ENCODE data around the gene CAMSAP1. TPM values are rescaled to one million over a fixed set of nuclear protein-coding genes. Genes with fewer than 3 reads are reported as not detected.

Gene CAMSAP1
- total RNA-seq, 1 experiment from 2014 or later = 16.7 TPM

DNA sequence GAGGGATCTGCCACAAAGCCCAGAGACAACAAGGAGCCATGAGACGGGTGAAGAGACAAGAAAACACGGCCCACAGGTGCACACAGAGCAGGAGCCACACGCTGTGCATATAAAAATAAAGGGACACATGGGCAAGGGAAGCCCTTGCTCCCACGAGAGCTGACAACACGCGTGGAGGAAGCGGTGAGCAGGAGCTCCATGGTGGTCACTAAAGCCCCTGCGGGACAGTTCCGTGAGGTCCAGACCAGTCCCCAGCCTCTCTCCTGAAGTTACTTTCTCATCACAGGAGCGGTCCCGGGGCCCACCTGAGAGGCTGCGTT is 90.7 kb downstream of the CAMSAP1 start:
- CTCF ChIA-PET = no interaction called here
- no peak for DNase-seq
- BruUV-seq (replicated peaks) = no TSS peak
- H3K9me2 ChIP-seq (ENCODE audit: insufficient read depth) = no peaks in the 10 kb centered on the region
- H3K36me3 ChIP-seq (ENCODE audit: low read depth) = no peaks in the 10 kb centered on the region
- H4K20me1 ChIP-seq (ENCODE audit: insufficient read depth) = no peaks in the 10 kb centered on the region
- no peaks in the 10 kb centered on the region for H3K9me3 ChIP-seq (ENCODE audit: insufficient read depth, low read depth)
- H3F3A ChIP-seq (ENCODE audit: insufficient read depth, low read depth) = no peaks in the 10 kb centered on the region
- H3K79me2 ChIP-seq (ENCODE audit: low read depth) = no peaks in the 10 kb centered on the region
- POLR2A ChIA-PET (ENCODE audit: unreplicated experiment) = no interaction called here
- intact Hi-C loops (cut with micrococcal nuclease; ENCODE audit: unreplicated experiment) = no loop called here
- no peak overlapping the region for H3K4me2 ChIP-seq
- H3K4me3 ChIP-seq = no peak overlapping the region
- no peak overlapping the region for H2AFZ ChIP-seq
- H3K4me1 ChIP-seq (replicated peaks; ENCODE audit: insufficient read depth) = no peaks in the 10 kb centered on the region
- no peaks in the 10 kb centered on the region for H3K27me3 ChIP-seq (ENCODE audit: insufficient read depth, low read depth)
- no peak overlapping the region for H3K27ac ChIP-seq
- no peak for TF ChIP-seq EZH2 (IDR thresholded peaks at IDR 0.05; ENCODE audit: low read depth)
- TF ChIP-seq CTCF (conservative IDR thresholded peaks at IDR 0.05) = no peak

DNA sequence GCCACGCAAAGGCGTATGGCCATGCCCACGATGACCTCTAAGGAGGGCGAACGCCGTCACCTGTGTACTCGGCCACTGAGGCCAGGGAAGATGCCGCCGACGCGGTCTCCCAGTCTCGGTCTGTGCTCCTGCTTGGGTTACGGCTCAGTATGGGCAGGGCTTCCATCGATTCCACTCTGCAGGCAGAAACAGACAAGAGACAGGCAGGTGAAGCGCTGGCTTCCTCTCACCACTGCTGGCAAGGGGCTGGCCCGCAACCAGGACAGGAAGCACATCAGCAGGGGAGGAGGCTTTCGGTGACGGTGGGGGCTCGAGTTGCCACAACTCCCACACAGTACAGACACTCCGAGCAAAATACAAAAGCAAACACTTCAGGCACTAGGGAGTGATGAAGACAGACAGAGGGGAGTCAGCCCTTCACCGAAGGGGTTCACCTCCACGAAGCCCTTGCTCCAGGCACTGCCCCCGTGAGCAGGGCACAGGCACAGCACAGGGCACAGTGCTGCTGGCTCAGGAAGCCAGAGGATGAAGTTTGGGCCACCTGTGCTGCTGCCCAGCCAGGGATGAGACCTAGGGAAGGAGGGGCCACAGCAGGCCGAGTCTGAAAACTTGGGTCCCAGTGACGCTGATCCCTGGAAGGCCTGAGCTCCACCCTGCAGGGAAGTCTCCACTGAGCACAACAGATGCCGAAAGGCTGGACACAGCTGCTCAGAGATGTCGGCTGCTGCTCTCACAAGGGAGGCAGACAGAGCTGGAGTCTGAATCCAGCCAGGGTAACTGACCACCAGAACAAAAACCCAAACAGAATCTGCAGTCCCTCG is 91.3 kb downstream of the CAMSAP1 start:
- TF ChIP-seq EZH2 (IDR thresholded peaks at IDR 0.05; ENCODE audit: low read depth) (no peak), CTCF (conservative IDR thresholded peaks at IDR 0.05) (no peak)
- Histone ChIP-seq H3K79me2 (ENCODE audit: low read depth) (no peaks in the 10 kb centered on the region), H3K9me2 (ENCODE audit: insufficient read depth) (no peaks in the 10 kb centered on the region), H3K4me3 (no peak overlapping the region), H3K9me3 (ENCODE audit: insufficient read depth, low read depth) (no peaks in the 10 kb centered on the region), H2AFZ (no peak overlapping the region), H3K36me3 (ENCODE audit: low read depth) (no peaks in the 10 kb centered on the region), H4K20me1 (ENCODE audit: insufficient read depth) (no peaks in the 10 kb centered on the region), H3F3A (ENCODE audit: insufficient read depth, low read depth) (no peaks in the 10 kb centered on the region), H3K4me2 (no peak overlapping the region), H3K27me3 (ENCODE audit: insufficient read depth, low read depth) (no peaks in the 10 kb centered on the region), H3K27ac (no peak overlapping the region), H3K4me1 (replicated peaks; ENCODE audit: insufficient read depth) (no peaks in the 10 kb centered on the region)
- CTCF ChIA-PET = no interaction called here
- POLR2A ChIA-PET (ENCODE audit: unreplicated experiment) = no interaction called here
- DNase-seq = no peak
- intact Hi-C loops (cut with micrococcal nuclease; ENCODE audit: unreplicated experiment) = no loop called here
- BruUV-seq (replicated peaks) = no TSS peak

DNA sequence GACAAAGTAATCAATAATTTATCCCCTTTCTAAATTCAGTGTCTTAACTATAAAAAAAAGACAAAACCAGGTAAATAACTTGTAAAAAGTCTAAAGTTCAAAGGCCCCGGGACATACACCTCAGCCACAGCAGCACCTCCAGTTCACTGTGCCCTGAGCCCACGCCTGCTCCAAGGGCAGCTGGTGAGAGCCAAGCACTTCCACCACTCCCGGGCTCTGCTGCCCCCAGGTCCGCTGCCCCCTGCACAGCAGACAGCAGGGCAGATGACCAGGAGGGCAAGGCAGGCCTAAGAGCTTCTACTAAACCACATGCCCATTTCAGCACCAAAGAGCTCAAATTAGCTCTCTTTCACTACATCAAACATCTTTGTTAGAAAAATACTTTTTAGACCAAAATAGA is 91.9 kb downstream of the CAMSAP1 start:
- Histone ChIP-seq H3K9me3 (ENCODE audit: insufficient read depth, low read depth) (no peaks in the 10 kb centered on the region), H3K79me2 (ENCODE audit: low read depth) (no peaks in the 10 kb centered on the region), H3K36me3 (ENCODE audit: low read depth) (no peaks in the 10 kb centered on the region), H3K4me1 (replicated peaks; ENCODE audit: insufficient read depth) (no peaks in the 10 kb centered on the region), H2AFZ (no peak overlapping the region), H3K27me3 (ENCODE audit: insufficient read depth, low read depth) (no peaks in the 10 kb centered on the region), H3K9me2 (ENCODE audit: insufficient read depth) (no peaks in the 10 kb centered on the region), H3F3A (ENCODE audit: insufficient read depth, low read depth) (no peaks in the 10 kb centered on the region), H4K20me1 (ENCODE audit: insufficient read depth) (no peaks in the 10 kb centered on the region), H3K27ac (no peak overlapping the region), H3K4me2 (no peak overlapping the region), H3K4me3 (no peak overlapping the region)
- BruUV-seq (replicated peaks) = no TSS peak
- no peak for DNase-seq
- no peak for TF ChIP-seq EZH2 (IDR thresholded peaks at IDR 0.05; ENCODE audit: low read depth)
- no peak for TF ChIP-seq CTCF (conservative IDR thresholded peaks at IDR 0.05)
- intact Hi-C loops (cut with micrococcal nuclease; ENCODE audit: unreplicated experiment) = no loop called here
- ChIA-PET POLR2A (ENCODE audit: unreplicated experiment) (no interaction called here), CTCF (no interaction called here)

All from PC-9 (cell line).